Activated T-cell treated with anti-CD3 and anti-CD28 coated beads, Interleukin-2, amount 50 U/mL, for 4 hours (primary cell): ENCODE data around the gene FAM162A. TPM values are rescaled to one million over a fixed set of nuclear protein-coding genes. Genes with fewer than 3 reads are reported as not detected.
A peak's percentile ranks its signal among the peaks of the same experiment; 100 is the strongest.
"Not testable (repeated sequence)": the region's sequence is repeated elsewhere in the genome, so short reads cannot be mapped to it uniquely, and the experiment has no call there.

Experiments used
- ATAC-seq, 2 donors: fragments of 200-7000 bp; cut with Tn5 transposase; one replicate each; pipeline ENCODE4 v1.10.0; 2021
- DNase-seq: peaks from one replicate; pipeline ENCODE4 v3.0.0-alpha.2; 2020
- H3K27me3 Mint-ChIP-seq: one replicate; pipeline ENCODE4 v1.8.0; 2021; ENCODE audit warnings: low read depth, mixed read lengths
- H3K36me3 Mint-ChIP-seq: one replicate; pipeline ENCODE4 v1.8.0; 2022; ENCODE audit warnings: mixed read lengths; ENCODE audit not compliant: insufficient read depth
- H3K4me1 Mint-ChIP-seq: one replicate; pipeline ENCODE4 v1.8.0; 2021; ENCODE audit warnings: low read depth, mixed read lengths
- H3K4me3 Mint-ChIP-seq: one replicate; pipeline ENCODE4 v1.8.0; 2021; ENCODE audit warnings: mild to moderate bottlenecking, moderate library complexity, mixed read lengths
- H3K9me3 Mint-ChIP-seq: one replicate; pipeline ENCODE4 v1.8.0; 2021; ENCODE audit warnings: mixed read lengths
- total RNA-seq, 3 donors: library from RNA; stranded (reverse); gene quantifications; one replicate each; pipeline ENCODE4 v1.2.1, GENCODE V29; 2021

The FAM162A gene
- total RNA-seq, 3 donors from 2014 or later: 54.2 to 73.2 (median 69.1) TPM

GRCh38 chr3:122365073-122365472, 18.9 kb upstream of the FAM162A start:
- Mint-ChIP-seq H3K4me1 (no peaks in the 10 kb centered on the region), H3K4me3 (no peak overlapping the region), H3K36me3 (peaks cover 34% of the 10 kb centered on the region), H3K9me3 (no peaks in the 10 kb centered on the region), H3K27me3 (no peaks in the 10 kb centered on the region)
- ATAC-seq (peak; percentile 32 to 46), DNase-seq (no peak)

GRCh38 chr3:122365582-122366378, 18.2 kb upstream of the FAM162A start:
- H3K36me3 Mint-ChIP-seq: peaks cover 31% of the 10 kb centered on the region
- peak; percentile 56 to 69 for ATAC-seq
- DNase-seq, H3K4me3 Mint-ChIP-seq, H3K27me3 Mint-ChIP-seq, H3K4me1 Mint-ChIP-seq, H3K9me3 Mint-ChIP-seq: not testable (repeated sequence)

GRCh38 chr3:122366379-122366749, 17.6 kb upstream of the FAM162A start:
- DNase-seq: no peak
- no peaks in the 10 kb centered on the region for H3K9me3 Mint-ChIP-seq
- no peak overlapping the region for H3K4me3 Mint-ChIP-seq
- H3K4me1 Mint-ChIP-seq: no peaks in the 10 kb centered on the region
- no peaks in the 10 kb centered on the region for H3K27me3 Mint-ChIP-seq
- no peak for ATAC-seq
- H3K36me3 Mint-ChIP-seq: peaks cover 33% of the 10 kb centered on the region

GRCh38 chr3:122374034-122374433, 9.9 kb upstream of the FAM162A start:
- H3K27me3 Mint-ChIP-seq: no peaks in the 10 kb centered on the region
- no peak for DNase-seq
- H3K4me3 Mint-ChIP-seq: no peak overlapping the region
- no peaks in the 10 kb centered on the region for H3K9me3 Mint-ChIP-seq
- peaks cover 15% of the 10 kb centered on the region for H3K4me1 Mint-ChIP-seq
- no peak for ATAC-seq
- H3K36me3 Mint-ChIP-seq: peaks cover 22% of the 10 kb centered on the region

GRCh38 chr3:122377975-122378374, 6.0 kb upstream of the FAM162A start:
- H3K4me1 Mint-ChIP-seq: peaks cover 27% of the 10 kb centered on the region
- ATAC-seq (no peak), DNase-seq (no peak)
- no peak overlapping the region for H3K4me3 Mint-ChIP-seq
- H3K36me3 Mint-ChIP-seq: peaks cover 21% of the 10 kb centered on the region
- H3K9me3 Mint-ChIP-seq: no peaks in the 10 kb centered on the region
- H3K27me3 Mint-ChIP-seq: no peaks in the 10 kb centered on the region

GRCh38 chr3:122382888-122383666, 905 bp upstream of the FAM162A start, which contains the start of gene MIX23:
Gene MIX23 (minus strand): TSS chr3:122383231. CDS start chr3:122383224, 7 bp downstream.
- Mint-ChIP-seq H3K9me3 (no peaks in the 10 kb centered on the region), H3K4me1 (peaks cover 40% of the 10 kb centered on the region), H3K36me3 (peaks cover 19% of the 10 kb centered on the region), H3K4me3 (peak within 1 kb of the TSS; percentile 92), H3K27me3 (no peaks in the 10 kb centered on the region)
- DNase-seq: peak; percentile 81
- peak; percentile 58 to 63 for ATAC-seq

GRCh38 chr3:122387709-122388108, 3.7 kb downstream of the FAM162A start:
- Mint-ChIP-seq H3K9me3 (no peaks in the 10 kb centered on the region), H3K4me3 (no peak overlapping the region), H3K4me1 (peaks cover 34% of the 10 kb centered on the region), H3K27me3 (no peaks in the 10 kb centered on the region), H3K36me3 (peaks cover 16% of the 10 kb centered on the region)
- DNase-seq (no peak), ATAC-seq (no peak)

- ATAC-seq: no peak
- Mint-ChIP-seq H3K27me3 (no peaks in the 10 kb centered on the region), H3K4me1 (peaks cover 34% of the 10 kb centered on the region), H3K9me3 (no peaks in the 10 kb centered on the region), H3K36me3 (peaks cover 18% of the 10 kb centered on the region), H3K4me3 (no peak overlapping the region)
- DNase-seq: no peak
Measured at GRCh38 chr3:122389197-122389596, 5.2 kb downstream of the FAM162A start.

GRCh38 chr3:122389892-122390291, 5.9 kb downstream of the FAM162A start:
- Mint-ChIP-seq H3K27me3 (no peaks in the 10 kb centered on the region), H3K4me1 (peaks cover 30% of the 10 kb centered on the region), H3K9me3 (no peaks in the 10 kb centered on the region), H3K4me3 (no peak overlapping the region), H3K36me3 (peaks cover 18% of the 10 kb centered on the region)
- ATAC-seq (no peak), DNase-seq (no peak)

- ATAC-seq: no peak
- H3K4me3 Mint-ChIP-seq: no peak overlapping the region
- H3K36me3 Mint-ChIP-seq: peaks cover 18% of the 10 kb centered on the region
- H3K4me1 Mint-ChIP-seq: peaks cover 33% of the 10 kb centered on the region
- DNase-seq: no peak
- no peaks in the 10 kb centered on the region for H3K9me3 Mint-ChIP-seq
- H3K27me3 Mint-ChIP-seq: no peaks in the 10 kb centered on the region
Measured at GRCh38 chr3:122390665-122391064, 6.7 kb downstream of the FAM162A start.

GRCh38 chr3:122391681-122392446, 7.9 kb downstream of the FAM162A start:
- peaks cover 32% of the 10 kb centered on the region for H3K4me1 Mint-ChIP-seq
- peaks cover 16% of the 10 kb centered on the region for H3K36me3 Mint-ChIP-seq
- H3K4me3 Mint-ChIP-seq: no peak overlapping the region
- no peaks in the 10 kb centered on the region for H3K27me3 Mint-ChIP-seq
- ATAC-seq (no peak), DNase-seq (no peak)
- H3K9me3 Mint-ChIP-seq: no peaks in the 10 kb centered on the region

GRCh38 chr3:122392868-122393844, 9.2 kb downstream of the FAM162A start:
- H3K27me3 Mint-ChIP-seq: no peaks in the 10 kb centered on the region
- peaks cover 27% of the 10 kb centered on the region for H3K4me1 Mint-ChIP-seq
- ATAC-seq (peak in 1 of 2 donors; percentile 43), DNase-seq (no peak)
- no peak overlapping the region for H3K4me3 Mint-ChIP-seq
- H3K9me3 Mint-ChIP-seq: no peaks in the 10 kb centered on the region
- peaks cover 6% of the 10 kb centered on the region for H3K36me3 Mint-ChIP-seq

GRCh38 chr3:122394173-122394572, 10.2 kb downstream of the FAM162A start:
- Mint-ChIP-seq H3K4me1 (peaks cover 21% of the 10 kb centered on the region), H3K27me3 (no peaks in the 10 kb centered on the region), H3K36me3 (peaks cover 4% of the 10 kb centered on the region), H3K4me3 (no peak overlapping the region), H3K9me3 (no peaks in the 10 kb centered on the region)
- DNase-seq (no peak), ATAC-seq (no peak)
